ENCODE results near the gene NID2.

NID2 gene

GRCh38 chr14:51988221-51988620 lies 80.6 kb downstream of the NID2 start:
- no peak overlapping the region for H3K4me3 ChIP-seq (ENCODE audit: low read length)
- peak overlapping the region; percentile 100; the same call in 1 of the 2 replicates for H3K9ac ChIP-seq (ENCODE audit: low read depth, low read length)
- H3K27me3 ChIP-seq (ENCODE audit: insufficient read depth, low read length), result no peaks in the 10 kb centered on the region
- peaks cover 6% of the 10 kb centered on the region; the same call in 1 of the 2 replicates for H3K4me1 ChIP-seq (ENCODE audit: insufficient read depth, low read length)
- peaks cover 28% of the 10 kb centered on the region for H3K36me3 ChIP-seq (ENCODE audit: insufficient read depth, low read depth, low read length)
- no peak overlapping the region for H3K27ac ChIP-seq (ENCODE audit: low read length)
- H3K9me3 ChIP-seq (ENCODE audit: insufficient read depth, low read depth, low read length), result no peaks in the 10 kb centered on the region

GRCh38 chr14:51981218-51981854 lies 87.5 kb downstream of the NID2 start:
- no peaks in the 10 kb centered on the region; the same call in 1 of the 2 replicates for H3K27me3 ChIP-seq (ENCODE audit: insufficient read depth, low read length)

GRCh38 chr14:51979088-51979709 lies 89.7 kb downstream of the NID2 start:
- Histone ChIP-seq H3K36me3 (ENCODE audit: insufficient read depth, low read depth, low read length) (no peaks in the 10 kb centered on the region), H3K27ac (ENCODE audit: low read length) (no peak overlapping the region), H3K4me3 (ENCODE audit: low read length) (no peak overlapping the region), H3K4me1 (ENCODE audit: insufficient read depth, low read length) (no peaks in the 10 kb centered on the region; the same call in 1 of the 2 replicates), H3K9me3 (ENCODE audit: insufficient read depth, low read depth, low read length) (no peaks in the 10 kb centered on the region), H3K9ac (ENCODE audit: low read depth, low read length) (no peak overlapping the region), H3K27me3 (ENCODE audit: insufficient read depth, low read length) (no peaks in the 10 kb centered on the region; the same call in 1 of the 2 replicates)

More at GRCh38 chr14:51981218-51981854, 87.5 kb downstream of the NID2 start:
- Histone ChIP-seq H3K9me3 (ENCODE audit: insufficient read depth, low read depth, low read length) (no peaks in the 10 kb centered on the region), H3K4me3 (ENCODE audit: low read length) (no peak overlapping the region), H3K36me3 (ENCODE audit: insufficient read depth, low read depth, low read length) (no peaks in the 10 kb centered on the region), H3K4me1 (ENCODE audit: insufficient read depth, low read length) (no peaks in the 10 kb centered on the region), H3K27ac (ENCODE audit: low read length) (no peak overlapping the region), H3K9ac (ENCODE audit: low read depth, low read length) (no peak overlapping the region)

- Histone ChIP-seq H3K27ac (ENCODE audit: low read length) (no peak overlapping the region), H3K4me1 (ENCODE audit: insufficient read depth, low read length) (no peaks in the 10 kb centered on the region; the same call in 1 of the 2 replicates), H3K4me3 (ENCODE audit: low read length) (no peak overlapping the region), H3K9ac (ENCODE audit: low read depth, low read length) (no peak overlapping the region), H3K36me3 (ENCODE audit: insufficient read depth, low read depth, low read length) (no peaks in the 10 kb centered on the region), H3K9me3 (ENCODE audit: insufficient read depth, low read depth, low read length) (no peaks in the 10 kb centered on the region), H3K27me3 (ENCODE audit: insufficient read depth, low read length) (no peaks in the 10 kb centered on the region; the same call in 1 of the 2 replicates)
These were observed 90.2 kb downstream of the NID2 start for GRCh38 chr14:51978681-51979085.

- Histone ChIP-seq H3K36me3 (ENCODE audit: insufficient read depth, low read depth, low read length) (no peaks in the 10 kb centered on the region), H3K27me3 (ENCODE audit: insufficient read depth, low read length) (no peaks in the 10 kb centered on the region; the same call in 1 of the 2 replicates), H3K4me1 (ENCODE audit: insufficient read depth, low read length) (no peaks in the 10 kb centered on the region; the same call in 1 of the 2 replicates), H3K9me3 (ENCODE audit: insufficient read depth, low read depth, low read length) (no peaks in the 10 kb centered on the region), H3K27ac (ENCODE audit: low read length) (no peak overlapping the region), H3K4me3 (ENCODE audit: low read length) (no peak overlapping the region), H3K9ac (ENCODE audit: low read depth, low read length) (no peak overlapping the region)
These were observed 91.8 kb downstream of the NID2 start for GRCh38 chr14:51977075-51977474.

- Histone ChIP-seq H3K4me3 (ENCODE audit: low read length) (no peak overlapping the region), H3K9me3 (ENCODE audit: insufficient read depth, low read depth, low read length) (no peaks in the 10 kb centered on the region), H3K27me3 (ENCODE audit: insufficient read depth, low read length) (no peaks in the 10 kb centered on the region)
These were observed 96.3 kb downstream of the NID2 start for GRCh38 chr14:51972566-51972965.

GRCh38 chr14:51969852-51970540 lies 98.9 kb downstream of the NID2 start:
- Histone ChIP-seq H3K9ac (ENCODE audit: low read depth, low read length) (no peak overlapping the region), H3K4me1 (ENCODE audit: insufficient read depth, low read length) (no peaks in the 10 kb centered on the region), H3K4me3 (ENCODE audit: low read length) (no peak overlapping the region), H3K27ac (ENCODE audit: low read length) (no peak overlapping the region), H3K9me3 (ENCODE audit: insufficient read depth, low read depth, low read length) (no peaks in the 10 kb centered on the region), H3K27me3 (ENCODE audit: insufficient read depth, low read length) (no peaks in the 10 kb centered on the region), H3K36me3 (ENCODE audit: insufficient read depth, low read depth, low read length) (no peaks in the 10 kb centered on the region)

More at GRCh38 chr14:51972566-51972965, 96.3 kb downstream of the NID2 start:
- no peak overlapping the region for H3K27ac ChIP-seq (ENCODE audit: low read length)
- no peaks in the 10 kb centered on the region for H3K36me3 ChIP-seq (ENCODE audit: insufficient read depth, low read depth, low read length)
- H3K9ac ChIP-seq (ENCODE audit: low read depth, low read length), result no peak overlapping the region
- H3K4me1 ChIP-seq (ENCODE audit: insufficient read depth, low read length), result no peaks in the 10 kb centered on the region; the same call in 1 of the 2 replicates

GRCh38 chr14:51967521-51967920 lies 101.3 kb downstream of the NID2 start:
- H3K36me3 ChIP-seq (ENCODE audit: insufficient read depth, low read depth, low read length), result no peaks in the 10 kb centered on the region
- H3K9ac ChIP-seq (ENCODE audit: low read depth, low read length), result no peak overlapping the region
- H3K27me3 ChIP-seq (ENCODE audit: insufficient read depth, low read length), result no peaks in the 10 kb centered on the region
- no peak overlapping the region for H3K27ac ChIP-seq (ENCODE audit: low read length)
- no peaks in the 10 kb centered on the region for H3K9me3 ChIP-seq (ENCODE audit: insufficient read depth, low read depth, low read length)
- no peak overlapping the region for H3K4me3 ChIP-seq (ENCODE audit: low read length)
- H3K4me1 ChIP-seq (ENCODE audit: insufficient read depth, low read length), result no peaks in the 10 kb centered on the region

- H3K9me3 ChIP-seq (ENCODE audit: insufficient read depth, low read depth, low read length), result no peaks in the 10 kb centered on the region
- no peaks in the 10 kb centered on the region for H3K4me1 ChIP-seq (ENCODE audit: insufficient read depth, low read length)
- no peak overlapping the region for H3K9ac ChIP-seq (ENCODE audit: low read depth, low read length)
- no peaks in the 10 kb centered on the region for H3K36me3 ChIP-seq (ENCODE audit: insufficient read depth, low read depth, low read length)
- H3K4me3 ChIP-seq (ENCODE audit: low read length), result no peak overlapping the region
- H3K27me3 ChIP-seq (ENCODE audit: insufficient read depth, low read length), result no peaks in the 10 kb centered on the region
- no peak overlapping the region for H3K27ac ChIP-seq (ENCODE audit: low read length)
These were observed 105.6 kb downstream of the NID2 start for GRCh38 chr14:51963286-51963685.

- Histone ChIP-seq H3K4me3 (ENCODE audit: low read length) (no peak overlapping the region), H3K9me3 (ENCODE audit: insufficient read depth, low read depth, low read length) (no peaks in the 10 kb centered on the region), H3K9ac (ENCODE audit: low read depth, low read length) (no peak overlapping the region), H3K27ac (ENCODE audit: low read length) (no peak overlapping the region), H3K4me1 (ENCODE audit: insufficient read depth, low read length) (no peaks in the 10 kb centered on the region), H3K27me3 (ENCODE audit: insufficient read depth, low read length) (no peaks in the 10 kb centered on the region), H3K36me3 (ENCODE audit: insufficient read depth, low read depth, low read length) (no peaks in the 10 kb centered on the region)
These were observed 106.1 kb downstream of the NID2 start for GRCh38 chr14:51962711-51963110.

- Histone ChIP-seq H3K9me3 (ENCODE audit: insufficient read depth, low read depth, low read length) (no peaks in the 10 kb centered on the region), H3K27ac (ENCODE audit: low read length) (no peak overlapping the region), H3K9ac (ENCODE audit: low read depth, low read length) (no peak overlapping the region), H3K27me3 (ENCODE audit: insufficient read depth, low read length) (no peaks in the 10 kb centered on the region), H3K4me1 (ENCODE audit: insufficient read depth, low read length) (no peaks in the 10 kb centered on the region), H3K4me3 (ENCODE audit: low read length) (no peak overlapping the region), H3K36me3 (ENCODE audit: insufficient read depth, low read depth, low read length) (no peaks in the 10 kb centered on the region)
These were observed 108.0 kb downstream of the NID2 start for GRCh38 chr14:51960866-51961265.
